GM23338 (cell line): ENCODE results near the gene FAM149B1.

Experiments used
- CREB1 ChIP-seq: fragments of 250-450 bp; sonication (Bioruptor Pico); IDR thresholded peaks from 2 replicates; pipeline ENCODE4 v1.5.0; 2020; ENCODE audit warnings: low read depth, mild to moderate bottlenecking, moderate library complexity
- CTCF ChIP-seq, 2 experiments: fragments of 200-600 bp in 1 of 2; sonication (generic) in 1 of 2; conservative IDR thresholded peaks; 2 replicates each; pipeline versions ENCODE4 v1.5.1 to v1.6.1; 2016 to 2017; ENCODE audit warnings: antibody characterized with exemption in 2 of 2, low read depth in 2 of 2, mild to moderate bottlenecking in 2 of 2, moderate library complexity in 1 of 2
- ETS1 ChIP-seq: IDR thresholded peaks from 2 replicates; pipeline ENCODE4 v1.6.1; 2016; ENCODE audit warnings: antibody characterized with exemption
- EZH2 ChIP-seq: fragments of 200-600 bp; sonication (generic); IDR thresholded peaks from one replicate; pipeline ENCODE4 v1.8.0; 2017; ENCODE audit warnings: antibody characterized with exemption, mild to moderate bottlenecking, low read depth; ENCODE audit not compliant: unreplicated experiment
- EZH2phosphoT487 ChIP-seq: fragments of 200-600 bp; sonication (generic); IDR thresholded peaks from one replicate; pipeline ENCODE4 v1.8.1; 2018; ENCODE audit warnings: antibody characterized with exemption; ENCODE audit not compliant: unreplicated experiment
- JUNB ChIP-seq: IDR thresholded peaks from one replicate; pipeline ENCODE4 v1.6.1; 2016; ENCODE audit warnings: antibody characterized with exemption; ENCODE audit not compliant: unreplicated experiment
- NANOG ChIP-seq: IDR thresholded peaks from 2 replicates; pipeline ENCODE4 v1.6.1; 2016; ENCODE audit warnings: antibody characterized with exemption, borderline replicate concordance
- POLR2AphosphoS5 ChIP-seq: IDR thresholded peaks from 2 replicates; pipeline ENCODE4 v1.6.1; 2016; ENCODE audit warnings: antibody characterized with exemption, low read depth
- REST ChIP-seq: IDR thresholded peaks from one replicate; pipeline ENCODE4 v1.6.1; 2018; ENCODE audit warnings: antibody characterized with exemption; ENCODE audit not compliant: unreplicated experiment
- STAT1 ChIP-seq: IDR thresholded peaks from one replicate; pipeline ENCODE4 v1.6.1; 2016; ENCODE audit warnings: antibody characterized with exemption; ENCODE audit not compliant: unreplicated experiment
- ZNF114 ChIP-seq: fragments of 250-450 bp; sonication (Bioruptor Pico); IDR thresholded peaks from 2 replicates; pipeline ENCODE4 v1.5.0; 2020; ENCODE audit warnings: mild to moderate bottlenecking, moderate library complexity

- TF ChIP-seq CTCF (conservative IDR thresholded peaks at IDR 0.05; ENCODE audit: low read depth in 2 of 2) (no peak), EZH2 (no peak), POLR2AphosphoS5 (no peak), CREB1 (no peak), EZH2phosphoT487 (no peak), REST (no peak), ETS1 (no peak), STAT1 (no peak), ZNF114 (no peak), JUNB (no peak), NANOG (no peak)
Observed at GRCh38 chr10:73251683-73252444, 83.9 kb downstream of the FAM149B1 start.
